GM18858 (cell line): Measurements from ENCODE around the gene IMPG1.

Experiments used
- ATAC-seq: cut with Tn5 transposase; IDR thresholded peaks from one replicate; pipeline ENCODE4 v1.9.1; 2021; ENCODE audit not compliant: unreplicated experiment

The IMPG1 gene

GRCh38 chr6:76072562-76072961 lies at the start of gene IMPG1:
Gene IMPG1 (minus strand): TSS chr6:76072662. CDS start chr6:76072488, 174 bp downstream.
- no peak for ATAC-seq

- no peak for ATAC-seq
Measured at GRCh38 chr6:76120302-76120701, 47.8 kb upstream of the IMPG1 start.

GRCh38 chr6:76073281-76073680 lies 819 bp upstream of the IMPG1 start:
- ATAC-seq = no peak

GRCh38 chr6:76057469-76057868 lies 15.0 kb downstream of the IMPG1 start:
- no peak for ATAC-seq

- no peak for ATAC-seq
Measured at GRCh38 chr6:76052314-76052713, 20.1 kb downstream of the IMPG1 start.

- no peak for ATAC-seq
Measured at GRCh38 chr6:76043690-76044089, 28.8 kb downstream of the IMPG1 start.

- ATAC-seq = no peak
Measured at GRCh38 chr6:76035713-76036112, 36.7 kb downstream of the IMPG1 start.

- no peak for ATAC-seq
Measured at GRCh38 chr6:76026101-76026500, 46.4 kb downstream of the IMPG1 start.

GRCh38 chr6:76014626-76015530 lies 57.6 kb downstream of the IMPG1 start:
- ATAC-seq = no peak

- ATAC-seq = peak; percentile 60
Measured at GRCh38 chr6:76004202-76004601, 68.3 kb downstream of the IMPG1 start.

GRCh38 chr6:76003686-76004085 lies 68.8 kb downstream of the IMPG1 start:
- no peak for ATAC-seq

GRCh38 chr6:76003113-76003512 lies 69.3 kb downstream of the IMPG1 start:
- no peak for ATAC-seq

- ATAC-seq = no peak
Measured at GRCh38 chr6:76000629-76001028, 71.8 kb downstream of the IMPG1 start.

- no peak for ATAC-seq
Measured at GRCh38 chr6:75997696-75998095, 74.8 kb downstream of the IMPG1 start.

GRCh38 chr6:75993236-75994162 lies 79.0 kb downstream of the IMPG1 start:
- ATAC-seq = no peak

GRCh38 chr6:75991941-75992340 lies 80.5 kb downstream of the IMPG1 start:
- ATAC-seq = no peak

- ATAC-seq = no peak
Measured at GRCh38 chr6:75986935-75987334, 85.5 kb downstream of the IMPG1 start.

GRCh38 chr6:75975904-75976303 lies 96.6 kb downstream of the IMPG1 start:
- no peak for ATAC-seq

GRCh38 chr6:75970093-75970492 lies 102.4 kb downstream of the IMPG1 start:
- ATAC-seq = no peak

GRCh38 chr6:75968143-75968542 lies 104.3 kb downstream of the IMPG1 start:
- ATAC-seq = no peak

GRCh38 chr6:75963569-75963968 lies 108.9 kb downstream of the IMPG1 start:
- no peak for ATAC-seq

GRCh38 chr6:75952128-75952527 lies 120.3 kb downstream of the IMPG1 start:
- no peak for ATAC-seq
